ENCODE results near the gene UNC5B. TPM values are rescaled to one million over a fixed set of nuclear protein-coding genes. Genes with fewer than 3 reads are reported as not detected.
A peak's percentile ranks its signal among the peaks of the same experiment; 100 is the strongest.

UNC5B gene
- polyA plus RNA-seq, 3 donors = 0.04 to 0.72 TPM; not detected in 1

- H3K36me3 ChIP-seq (replicated peaks in 1 of 2; ENCODE audit: control insufficient read depth in 1 of 2, insufficient read depth in 2 of 2, low read length in 2 of 2) = peaks cover 46 to 74% of the 10 kb centered on the region in 2 donors
- peak overlapping the region; percentile 49 to 51 for H3K27ac ChIP-seq (ENCODE audit: low read depth in 1 of 2, low read length in 2 of 2)
- peaks cover 58 to 73% of the 10 kb centered on the region in 2 donors for H3K36me3 Mint-ChIP-seq
- WGBS (ENCODE audit: insufficient coverage) = 98% methylated on average over 6 of the region's 8 CpGs
- peaks cover 2% of the 10 kb centered on the region for H3K79me2 ChIP-seq (ENCODE audit: insufficient read depth, low read length)
- H3K4me3 ChIP-seq (replicated peaks in 1 of 3; ENCODE audit: low read depth in 2 of 3, low read length in 3 of 3) = no peak overlapping the region
- H4K20me1 ChIP-seq (ENCODE audit: insufficient read depth, low read length) = peaks cover 12% of the 10 kb centered on the region
- peaks cover 29 to 32% of the 10 kb centered on the region in 2 donors for H3K4me1 ChIP-seq (ENCODE audit: control insufficient read depth in 1 of 2, insufficient read depth in 2 of 2, low read length in 2 of 2)
- TF ChIP-seq, protein P1, sequence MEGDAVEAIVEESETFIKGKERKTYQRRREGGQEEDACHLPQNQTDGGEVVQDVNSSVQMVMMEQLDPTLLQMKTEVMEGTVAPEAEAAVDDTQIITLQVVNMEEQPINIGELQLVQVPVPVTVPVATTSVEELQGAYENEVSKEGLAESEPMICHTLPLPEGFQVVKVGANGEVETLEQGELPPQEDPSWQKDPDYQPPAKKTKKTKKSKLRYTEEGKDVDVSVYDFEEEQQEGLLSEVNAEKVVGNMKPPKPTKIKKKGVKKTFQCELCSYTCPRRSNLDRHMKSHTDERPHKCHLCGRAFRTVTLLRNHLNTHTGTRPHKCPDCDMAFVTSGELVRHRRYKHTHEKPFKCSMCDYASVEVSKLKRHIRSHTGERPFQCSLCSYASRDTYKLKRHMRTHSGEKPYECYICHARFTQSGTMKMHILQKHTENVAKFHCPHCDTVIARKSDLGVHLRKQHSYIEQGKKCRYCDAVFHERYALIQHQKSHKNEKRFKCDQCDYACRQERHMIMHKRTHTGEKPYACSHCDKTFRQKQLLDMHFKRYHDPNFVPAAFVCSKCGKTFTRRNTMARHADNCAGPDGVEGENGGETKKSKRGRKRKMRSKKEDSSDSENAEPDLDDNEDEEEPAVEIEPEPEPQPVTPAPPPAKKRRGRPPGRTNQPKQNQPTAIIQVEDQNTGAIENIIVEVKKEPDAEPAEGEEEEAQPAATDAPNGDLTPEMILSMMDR (IDR thresholded peaks at IDR 0.05) = no peak
- H3K4me1 Mint-ChIP-seq = peaks cover 31% of the 10 kb centered on the region
- DNase-seq = no peak
- H3K9me3 ChIP-seq (replicated peaks in 1 of 2; ENCODE audit: control insufficient read depth in 1 of 2, insufficient read depth in 1 of 2, low read length in 2 of 2) = no peaks in the 10 kb centered on the region
- H3K9ac ChIP-seq (ENCODE audit: insufficient read depth, low read length, poor library complexity, severe bottlenecking) = no peak overlapping the region
- peak overlapping the region; percentile 18 for H3K4me2 ChIP-seq (replicated peaks; ENCODE audit: extremely low read depth, low read length, poor library complexity, severe bottlenecking)
- H3K4me3 Mint-ChIP-seq = no peak overlapping the region
- intact Hi-C loops (cut with micrococcal nuclease) = no loop called here
- H3K27ac Mint-ChIP-seq = peak overlapping the region in 6 of 7 donors; percentile 5 to 83 (median 66)
- H2AFZ ChIP-seq (ENCODE audit: insufficient read depth, low read depth, low read length, poor library complexity, severe bottlenecking) = no peak overlapping the region
- peaks cover 0 to 2% (median 0%) of the 10 kb centered on the region in 7 donors for H3K9me3 Mint-ChIP-seq
- no peaks in the 10 kb centered on the region for H3K27me3 ChIP-seq (ENCODE audit: control insufficient read depth in 2 of 2, insufficient read depth in 2 of 2, low read length in 2 of 2)
- H3K27me3 Mint-ChIP-seq (ENCODE audit: low read depth in 3 of 3) = peaks cover 0 to 2% (median 0%) of the 10 kb centered on the region in 3 donors
Observed at GRCh38 chr10:71342573-71343391, 130.4 kb downstream of the UNC5B start.

DNA sequence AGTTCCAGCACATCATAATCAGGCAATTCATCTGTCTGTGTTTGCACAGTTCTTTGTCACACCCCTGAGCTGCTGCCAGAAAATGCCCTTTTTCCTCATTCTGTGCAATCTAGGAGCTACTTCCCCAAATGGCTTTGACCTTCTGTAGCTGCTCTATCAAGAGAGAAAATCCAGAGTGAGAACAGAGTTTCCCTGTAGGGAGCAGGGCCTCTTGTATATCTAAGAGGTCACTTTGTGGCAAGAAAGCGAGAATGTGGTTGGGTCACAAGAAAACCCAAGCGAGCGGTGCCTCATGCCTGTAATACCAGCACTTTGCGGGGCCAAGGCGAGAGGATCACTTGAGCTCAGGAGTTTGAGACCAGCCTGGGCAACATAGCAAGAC is 131.0 kb downstream of the UNC5B start:
- H3K27ac ChIP-seq (ENCODE audit: low read depth in 1 of 2, low read length in 2 of 2) = peak overlapping the region; percentile 49 to 51
- TF ChIP-seq, protein P1 (IDR thresholded peaks at IDR 0.05) = no peak
- H3K4me1 ChIP-seq (ENCODE audit: control insufficient read depth in 1 of 2, insufficient read depth in 2 of 2, low read length in 2 of 2) = peaks cover 29 to 32% of the 10 kb centered on the region in 2 donors
- Mint-ChIP-seq H3K4me1 (peaks cover 31% of the 10 kb centered on the region), H3K4me3 (peak overlapping the region in 1 of 2 donors; percentile 30), H3K27ac (peak overlapping the region in 6 of 7 donors; percentile 30 to 83 (median 73)), H3K36me3 (peaks cover 59 to 72% of the 10 kb centered on the region in 2 donors), H3K9me3 (peaks cover 0 to 2% (median 0%) of the 10 kb centered on the region in 7 donors), H3K27me3 (ENCODE audit: low read depth in 3 of 3) (peaks cover 0 to 2% (median 0%) of the 10 kb centered on the region in 3 donors)
- H3K36me3 ChIP-seq (replicated peaks in 1 of 2; ENCODE audit: control insufficient read depth in 1 of 2, insufficient read depth in 2 of 2, low read length in 2 of 2) = peaks cover 47 to 74% of the 10 kb centered on the region in 2 donors
- H3K4me3 ChIP-seq (replicated peaks in 1 of 3; ENCODE audit: low read depth in 2 of 3, low read length in 3 of 3) = no peak overlapping the region
- intact Hi-C loops (cut with micrococcal nuclease) = no loop called here
- H3K27me3 ChIP-seq (ENCODE audit: control insufficient read depth in 2 of 2, insufficient read depth in 2 of 2, low read length in 2 of 2) = no peaks in the 10 kb centered on the region
- peaks cover 6% of the 10 kb centered on the region for H4K20me1 ChIP-seq (ENCODE audit: insufficient read depth, low read length)
- peak overlapping the region; percentile 18 for H3K4me2 ChIP-seq (replicated peaks; ENCODE audit: extremely low read depth, low read length, poor library complexity, severe bottlenecking)
- DNase-seq = peak; percentile 58 to 79 (median 69)
- H3K9ac ChIP-seq (ENCODE audit: insufficient read depth, low read length, poor library complexity, severe bottlenecking) = no peak overlapping the region
- WGBS (ENCODE audit: insufficient coverage) = 5% methylated on average over 3 of the region's 5 CpGs
- no peaks in the 10 kb centered on the region for H3K79me2 ChIP-seq (ENCODE audit: insufficient read depth, low read length)
- no peak overlapping the region for H2AFZ ChIP-seq (ENCODE audit: insufficient read depth, low read depth, low read length, poor library complexity, severe bottlenecking)
- no peaks in the 10 kb centered on the region for H3K9me3 ChIP-seq (replicated peaks in 1 of 2; ENCODE audit: control insufficient read depth in 1 of 2, insufficient read depth in 1 of 2, low read length in 2 of 2)

All from CD14-positive monocyte (primary cell).